ENCODE data around the gene ATP11C.
"Not testable (repeated sequence)": the region's sequence is repeated elsewhere in the genome, so short reads cannot be mapped to it uniquely, and the experiment has no call there.

ATP11C gene

GRCh38 chrX:139932901-139933796 lies at the start of gene ATP11C:
ATP11C (minus strand) TSS chrX:139933053; CDS start chrX:139932042, 1,011 bp downstream.
- peak; percentile 78 to 83 for DNase-seq

DNA sequence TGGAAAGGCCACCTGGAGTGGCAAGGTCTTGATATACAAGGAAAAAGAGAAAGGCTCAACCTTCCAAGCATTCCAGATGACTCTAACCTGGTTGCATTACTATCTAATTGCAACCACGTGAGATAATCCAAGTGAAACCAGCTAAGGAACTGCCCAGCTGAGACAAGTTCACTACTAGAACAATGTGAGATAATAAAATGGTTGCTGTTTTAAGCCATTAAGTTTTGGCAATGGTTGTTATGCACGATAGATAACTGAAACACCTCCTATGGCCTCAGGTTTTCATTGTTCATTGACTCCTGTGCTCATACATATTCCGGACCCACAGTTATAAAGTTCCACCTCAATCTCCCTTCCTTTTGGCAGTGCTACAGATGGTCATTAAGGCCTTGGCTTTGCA lies 41.6 kb upstream of the ATP11C start:
- DNase-seq: no peak

DNA sequence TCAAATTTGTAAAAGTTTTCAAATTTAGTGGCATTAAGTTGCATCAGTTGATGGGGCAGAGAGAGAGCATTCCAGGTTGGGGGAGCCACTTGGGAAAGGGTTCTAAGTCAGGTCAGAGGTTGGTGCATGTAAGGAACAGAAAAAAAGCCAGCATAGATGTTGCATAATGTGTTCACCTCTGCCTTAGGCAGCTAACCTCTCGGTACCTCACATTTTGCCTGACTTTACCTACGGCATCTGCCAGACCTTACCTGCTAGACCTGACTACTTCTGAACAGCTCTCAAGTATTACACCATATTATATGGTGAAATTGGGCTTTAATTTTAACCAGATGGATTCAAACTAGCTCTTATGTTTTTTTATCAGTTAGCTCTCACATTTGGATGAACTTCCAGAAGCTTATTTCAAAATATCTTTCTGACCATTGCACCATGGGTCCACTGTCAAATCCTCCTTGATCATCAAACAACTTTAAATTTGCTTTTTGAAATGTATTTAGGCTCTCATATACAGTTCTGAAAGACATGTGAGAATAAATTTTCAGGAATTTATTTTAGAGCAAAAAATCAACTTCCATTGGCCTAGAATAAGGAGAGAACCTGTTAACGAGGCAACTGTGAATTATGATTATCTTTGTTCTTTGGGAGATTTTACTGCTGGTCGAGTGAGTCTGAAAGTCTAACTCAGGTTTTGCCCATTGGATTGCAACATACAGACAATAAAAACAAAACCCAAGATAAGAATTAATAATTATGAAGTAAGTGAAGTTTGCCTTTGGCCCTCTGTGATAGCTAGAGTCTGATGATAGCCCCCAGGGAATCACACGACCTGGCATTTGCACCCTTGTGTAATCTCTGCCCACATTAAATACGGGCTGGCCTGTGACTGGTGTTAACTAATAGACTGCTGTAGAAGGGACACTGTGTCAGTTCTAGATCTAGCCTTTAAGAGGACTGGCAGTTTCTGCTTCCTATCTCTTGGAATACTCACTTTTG lies 40.1 kb upstream of the ATP11C start:
- DNase-seq: no peak

DNA sequence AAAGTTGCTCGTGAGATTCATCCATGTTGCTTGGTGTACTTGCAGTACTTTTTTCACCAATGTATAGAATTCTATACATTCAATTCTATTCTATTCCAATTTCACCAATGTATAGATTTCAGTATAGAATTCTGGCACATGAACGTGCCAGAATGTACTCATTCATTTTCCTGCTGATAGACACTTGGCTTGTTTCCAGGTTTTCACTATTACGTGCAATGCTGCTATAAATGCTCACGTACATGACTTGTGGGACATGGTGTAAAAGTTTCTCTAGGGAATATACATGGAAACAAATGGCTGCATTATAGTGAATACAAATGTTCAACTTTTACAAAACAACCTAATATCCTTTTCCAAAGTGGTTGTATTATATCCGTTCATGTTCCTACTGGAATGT lies 39.3 kb upstream of the ATP11C start:
- no peak for DNase-seq

GRCh38 chrX:139971394-139971749 lies 38.5 kb upstream of the ATP11C start:
- DNase-seq: no peak

- no peak for DNase-seq
Measured at GRCh38 chrX:139969286-139969685, 36.4 kb upstream of the ATP11C start.

GRCh38 chrX:139967750-139968149 lies 34.9 kb upstream of the ATP11C start:
- no peak for DNase-seq

GRCh38 chrX:139967300-139967699 lies 34.4 kb upstream of the ATP11C start:
- no peak for DNase-seq

DNA sequence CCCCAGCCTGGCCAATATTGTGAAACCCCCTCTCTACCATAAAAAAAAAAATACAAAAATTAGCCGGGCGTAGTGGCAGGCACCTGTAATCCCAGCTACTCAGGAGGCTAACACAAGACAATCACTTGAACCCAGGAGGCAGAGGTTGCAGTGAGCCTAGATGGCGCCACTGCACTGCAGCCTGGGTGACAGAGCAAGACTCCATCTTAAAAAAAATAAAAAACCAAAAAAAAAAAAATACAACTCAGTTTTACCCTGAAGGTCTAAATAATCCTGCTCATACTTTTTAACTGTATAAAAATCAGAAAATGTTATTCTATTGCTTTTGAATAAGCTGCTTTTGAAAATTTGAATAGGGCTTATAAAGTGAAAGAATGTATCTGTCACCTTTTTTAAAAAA lies 33.3 kb upstream of the ATP11C start:
- DNase-seq: not testable (repeated sequence)

GRCh38 chrX:139965421-139965820 lies 32.6 kb upstream of the ATP11C start, which contains the start of gene CXorf66:
CXorf66 (minus strand) TSS chrX:139965521; CDS start chrX:139965496, 25 bp downstream.
- DNase-seq: no peak

GRCh38 chrX:139961091-139961490 lies 28.2 kb upstream of the ATP11C start:
- DNase-seq: not testable (repeated sequence)

GRCh38 chrX:139949703-139950102 lies 16.9 kb upstream of the ATP11C start:
- DNase-seq: no peak

DNA sequence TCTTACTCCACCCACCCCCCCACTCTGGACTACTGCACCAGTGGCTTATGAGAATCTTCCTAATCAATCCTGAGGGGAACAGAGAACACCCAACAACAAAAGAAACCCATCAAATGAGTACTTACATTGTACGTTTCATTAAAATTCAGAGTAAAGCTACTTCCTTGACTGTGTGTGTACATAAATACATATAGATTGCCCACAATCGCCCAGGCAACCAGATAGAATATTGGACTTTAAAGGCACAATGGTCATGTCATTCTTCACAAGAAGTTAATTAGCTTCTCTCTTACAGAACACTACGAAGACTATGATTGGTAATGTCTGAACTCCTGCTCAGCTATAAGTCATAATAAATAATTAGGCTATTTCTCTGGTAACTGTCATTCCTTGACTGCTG lies 12.2 kb upstream of the ATP11C start:
- no peak for DNase-seq

GRCh38 chrX:139936259-139936658 lies 3.4 kb upstream of the ATP11C start:
- DNase-seq: no peak

GRCh38 chrX:139933904-139934303 lies 1.1 kb upstream of the ATP11C start:
- DNase-seq: no peak

DNA sequence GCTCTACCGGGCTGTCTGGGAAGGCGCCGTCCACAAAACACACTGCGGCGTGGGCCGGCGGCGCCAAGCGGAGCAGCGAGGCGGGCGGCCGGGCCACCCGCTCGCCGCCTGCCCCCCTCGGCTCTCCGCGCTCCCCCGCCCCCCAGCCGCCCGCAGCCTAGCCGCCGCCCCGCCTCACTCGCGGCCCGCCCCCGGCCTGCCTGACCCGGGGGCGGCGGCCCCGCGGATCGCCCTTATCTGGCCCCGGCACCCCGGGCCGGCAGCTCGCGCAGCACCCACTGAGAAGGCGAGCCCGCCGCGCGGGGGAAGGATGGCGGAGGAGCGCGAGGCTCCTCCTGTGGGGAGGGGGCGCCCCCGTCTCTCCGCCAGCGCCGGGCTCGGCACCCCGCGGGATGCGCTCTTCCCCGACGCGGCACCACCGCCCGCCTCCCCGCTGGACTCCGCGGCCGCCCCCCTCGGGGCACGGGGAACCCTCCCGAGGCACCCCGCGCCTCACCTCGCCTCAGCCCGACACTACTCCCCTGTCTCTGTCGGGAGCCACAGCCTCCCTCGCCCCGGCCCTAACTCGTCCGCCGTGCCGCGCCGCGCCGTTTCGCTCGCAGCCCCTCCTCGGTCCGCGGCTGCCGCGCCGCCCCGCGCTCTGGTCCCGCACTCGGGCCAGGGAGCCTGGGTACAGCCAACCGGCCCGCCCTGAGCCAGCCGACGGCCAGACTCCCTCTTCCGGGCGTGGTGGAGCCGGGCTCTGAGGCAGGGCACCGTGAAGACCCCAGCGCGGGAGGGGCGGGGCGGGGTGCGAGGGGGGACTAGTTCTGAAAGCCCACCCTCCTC lies 566 bp downstream of the ATP11C start:
- DNase-seq: peak; percentile 32 to 47

- DNase-seq: peak in 1 of 2 donors; percentile 11
Measured at GRCh38 chrX:139931646-139932072, 1.2 kb downstream of the ATP11C start.

- peak; percentile 8 to 15 for DNase-seq
Measured at GRCh38 chrX:139930916-139931645, 1.8 kb downstream of the ATP11C start.

GRCh38 chrX:139930401-139930800 lies 2.5 kb downstream of the ATP11C start:
- no peak for DNase-seq

GRCh38 chrX:139929876-139930275 lies 3.0 kb downstream of the ATP11C start:
- no peak for DNase-seq

GRCh38 chrX:139924696-139925095 lies 8.2 kb downstream of the ATP11C start:
- DNase-seq: no peak

Measured in activated CD4-positive, alpha-beta T cell treated with anti-CD3 and anti-CD28 coated beads for 4 hours (primary cell).